OCI-LY7 (cell line): ENCODE measurements around the gene TRDN. TPM values are rescaled to one million over a fixed set of nuclear protein-coding genes. Genes with fewer than 3 reads are reported as not detected.

ENCODE experiments used
- BruUV-seq: library from RNA; stranded (reverse); fragments of 400-500 nt; replicated peaks from 2 replicates; lab custom pipeline; 2021; lab: Mats Ljungman, UMichigan
- CTCF ChIA-PET: fragments of 300-600 bp; sonication (Branson Sonifier 250); formaldehyde crosslinking; loops from one replicate; lab custom pipeline; 2022; ENCODE audit warnings: antibody characterized with exemption; ENCODE audit not compliant: unreplicated experiment; lab: Charles Lee
- POLR2A ChIA-PET: fragments of 300-600 bp; sonication (Branson Sonifier 250); formaldehyde crosslinking; loops from one replicate; lab custom pipeline; 2022; ENCODE audit warnings: antibody characterized with exemption; lab: Charles Lee
- DNase-seq: peaks from one replicate; pipeline ENCODE4 v3.0.0-alpha.2; 2015; ENCODE audit warnings: low spot score
- H2AFZ ChIP-seq: fragments of 200-600 bp; sonication (generic), shearing (Covaris generic); 2 replicates; pipeline ENCODE4 v1.6.1; 2014; ENCODE audit warnings: mild to moderate bottlenecking, antibody characterized with exemption, low read length, moderate library complexity
- H3K27ac ChIP-seq: fragments of 200-600 bp; sonication (generic); 2 replicates; pipeline ENCODE4 v1.5.1; 2014; ENCODE audit warnings: mixed run types, low read depth, mild to moderate bottlenecking, moderate library complexity, low read length, inconsistent platforms; ENCODE audit not compliant: poor library complexity, severe bottlenecking
- H3K36me3 ChIP-seq: fragments of 200-600 bp; sonication (generic); 2 replicates; pipeline ENCODE4 v1.6.1; 2014; ENCODE audit warnings: mild to moderate bottlenecking, antibody characterized with exemption, low read length, moderate library complexity, mixed read lengths; ENCODE audit not compliant: insufficient read depth
- H3K4me1 ChIP-seq: fragments of 200-600 bp; sonication (generic); 2 replicates; pipeline ENCODE4 v1.5.1; 2014; ENCODE audit warnings: mild to moderate bottlenecking, low read length; ENCODE audit not compliant: insufficient read depth, poor library complexity, severe bottlenecking
- H3K4me2 ChIP-seq: fragments of 200-600 bp; sonication (generic); 2 replicates; pipeline ENCODE4 v1.6.1; 2014; ENCODE audit warnings: mild to moderate bottlenecking, low read length
- H3K4me3 ChIP-seq: fragments of 200-600 bp; sonication (generic); 2 replicates; pipeline ENCODE4 v1.5.1; 2014; ENCODE audit warnings: mild to moderate bottlenecking, low read depth, low read length; ENCODE audit not compliant: poor library complexity, severe bottlenecking
- H3K79me2 ChIP-seq: fragments of 200-600 bp; sonication (generic); 2 replicates; pipeline ENCODE4 v1.6.1; 2016; ENCODE audit warnings: low read depth, mild to moderate bottlenecking, low read length, moderate library complexity, mixed read lengths; ENCODE audit not compliant: insufficient read depth
- H3K9me2 ChIP-seq: fragments of 200-600 bp; sonication (generic); 2 replicates; pipeline ENCODE4 v1.6.1; 2016; ENCODE audit warnings: mild to moderate bottlenecking, low read length, mixed read lengths; ENCODE audit not compliant: insufficient read depth
- H3K9me3 ChIP-seq: fragments of 200-600 bp; sonication (generic); 2 replicates; pipeline ENCODE4 v1.6.1; 2014; ENCODE audit warnings: mild to moderate bottlenecking, mixed run types, low read length, mixed read lengths
- H4K20me1 ChIP-seq: fragments of 200-600 bp; sonication (generic); 2 replicates; pipeline ENCODE4 v1.6.1; 2014; ENCODE audit warnings: mild to moderate bottlenecking, antibody characterized with exemption, low read length, moderate library complexity, mixed read lengths; ENCODE audit not compliant: insufficient read depth
- CTCF ChIP-seq: fragments of 200-600 bp; sonication (generic); conservative IDR thresholded peaks from 2 replicates; pipeline ENCODE4 v1.5.1; 2014; ENCODE audit warnings: mild to moderate bottlenecking, antibody characterized with exemption, low read length, moderate library complexity, mixed read lengths
- EZH2phosphoT487 ChIP-seq: fragments of 200-600 bp; sonication (generic); IDR thresholded peaks from 2 replicates; pipeline ENCODE4 v1.6.1; 2018; ENCODE audit warnings: low read depth, borderline replicate concordance, mild to moderate bottlenecking, mixed run types, antibody characterized with exemption, low read length, moderate library complexity, mixed read lengths
- intact Hi-C: fragments of 100-400 bp; cut with micrococcal nuclease; formaldehyde crosslinking; loops from one replicate; pipeline ENCODE4 v1.10.0; 2022; ENCODE audit not compliant: unreplicated experiment
- total RNA-seq, 2 experiments: library from RNA; depleted of rRNA in 1 of 2; stranded (reverse); fragments of >200 nt in 1 of 2; shearing (Covaris generic) in 1 of 2; gene quantifications; 2 replicates each; pipeline ENCODE4 v1.2.3, GENCODE V29; 2014 to 2022

The TRDN gene
- total RNA-seq, 2 experiments from 2014 or later, result not detected

DNA sequence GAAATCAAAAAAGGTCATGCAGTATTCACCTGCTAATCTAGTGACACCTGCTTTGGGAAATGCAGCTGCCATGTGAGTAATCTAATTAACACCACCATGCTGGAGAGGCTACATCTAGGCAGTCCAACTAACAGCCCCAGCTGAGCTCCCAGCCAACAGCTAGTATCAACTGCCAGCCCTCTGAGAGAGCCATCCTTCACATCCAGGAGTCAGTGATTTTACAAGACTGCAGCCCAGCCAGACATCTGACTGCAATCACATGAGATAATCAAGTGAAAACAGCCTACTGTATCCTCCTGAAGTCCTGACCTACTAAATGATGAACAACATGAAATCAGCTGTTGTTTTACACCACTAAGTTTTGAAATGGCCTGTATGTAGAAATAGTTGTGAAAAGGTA is 298.4 kb downstream of the TRDN start:
- POLR2A ChIA-PET, result no interaction called here

DNA sequence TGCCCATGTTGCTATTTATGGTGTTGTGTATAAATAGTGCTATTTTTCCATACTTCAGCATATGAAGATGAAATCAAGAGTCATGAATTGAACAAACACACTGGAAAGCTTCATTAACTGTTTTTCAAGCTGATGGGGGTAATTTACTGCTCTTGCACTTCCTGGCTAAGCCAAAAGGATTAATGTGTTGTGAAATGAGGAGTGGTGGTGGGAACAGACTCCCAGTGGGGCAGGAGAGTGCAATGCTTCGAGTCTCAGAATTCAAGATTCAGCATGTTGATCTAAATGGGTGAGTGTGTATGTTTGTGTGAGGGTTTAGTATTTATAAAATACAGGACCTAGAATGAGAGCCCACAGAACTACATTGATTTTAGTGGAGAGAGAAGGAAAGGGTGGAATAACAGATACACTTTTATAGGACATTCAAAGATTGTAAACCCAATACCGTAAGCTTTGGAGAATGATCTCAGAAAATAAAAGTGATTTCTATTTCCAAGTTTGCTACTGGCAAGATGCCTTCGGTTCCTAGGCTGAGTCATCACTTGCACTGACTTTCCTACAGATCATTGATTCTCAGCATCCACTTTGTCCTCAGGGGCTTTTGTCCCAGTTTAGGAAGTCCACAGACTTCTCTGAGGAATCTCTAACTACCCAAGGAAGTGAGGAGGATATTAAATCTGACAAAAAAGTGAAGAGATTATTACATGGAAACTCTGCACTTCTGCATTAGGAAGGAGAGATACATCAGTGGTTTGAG is 303.6 kb downstream of the TRDN start:
- Histone ChIP-seq H3K79me2 (no peaks in the 10 kb centered on the region), H4K20me1 (no peaks in the 10 kb centered on the region), H2AFZ (no peak overlapping the region), H3K4me1 (no peaks in the 10 kb centered on the region), H3K4me2 (no peak overlapping the region), H3K36me3 (no peaks in the 10 kb centered on the region), H3K9me3 (no peaks in the 10 kb centered on the region), H3K9me2 (no peaks in the 10 kb centered on the region), H3K27ac (no peak overlapping the region), H3K4me3 (no peak overlapping the region)
- TF ChIP-seq EZH2phosphoT487 (no peak), CTCF (no peak)
- intact Hi-C loops, result no loop called here
- DNase-seq, result no peak
- no TSS peak for BruUV-seq
- ChIA-PET CTCF (no interaction called here), POLR2A (no interaction called here)

More for the DNA sequence above, 298.4 kb downstream of the TRDN start:
- Histone ChIP-seq H3K9me3 (no peaks in the 10 kb centered on the region), H3K4me1 (no peaks in the 10 kb centered on the region), H3K36me3 (no peaks in the 10 kb centered on the region), H3K27ac (no peak overlapping the region), H3K4me3 (no peak overlapping the region), H2AFZ (no peak overlapping the region), H3K4me2 (no peak overlapping the region), H4K20me1 (no peaks in the 10 kb centered on the region), H3K9me2 (no peaks in the 10 kb centered on the region), H3K79me2 (no peaks in the 10 kb centered on the region)
- intact Hi-C loops, result no loop called here
- no peak for TF ChIP-seq EZH2phosphoT487
- TF ChIP-seq CTCF, result no peak
- BruUV-seq, result no TSS peak
- no peak for DNase-seq
- CTCF ChIA-PET, result no interaction called here

GRCh38 chr6:123332070-123332469 is 304.7 kb downstream of the TRDN start:
- no peak for DNase-seq
- POLR2A ChIA-PET, result no interaction called here
- Histone ChIP-seq H3K4me2 (no peak overlapping the region), H4K20me1 (no peaks in the 10 kb centered on the region), H3K9me3 (no peaks in the 10 kb centered on the region), H3K4me1 (no peaks in the 10 kb centered on the region), H3K27ac (no peak overlapping the region), H2AFZ (no peak overlapping the region), H3K4me3 (no peak overlapping the region), H3K9me2 (no peaks in the 10 kb centered on the region), H3K36me3 (no peaks in the 10 kb centered on the region), H3K79me2 (no peaks in the 10 kb centered on the region)
- CTCF ChIA-PET, result no interaction called here
- intact Hi-C loops, result no loop called here
- TF ChIP-seq CTCF (no peak), EZH2phosphoT487 (no peak)
- BruUV-seq, result no TSS peak
